Lower leg skin (tissue), 4 donors: ENCODE data around the gene ATG16L2. TPM values are rescaled to one million over a fixed set of nuclear protein-coding genes. Genes with fewer than 3 reads are reported as not detected.
A peak's percentile ranks its signal among the peaks of the same experiment; 100 is the strongest.

Experiments
- DNase-seq, 2 donors: peaks; one replicate each; pipeline ENCODE4 v3.0.0-alpha.2; 2019; ENCODE audit warnings: low spot score in 2 of 2
- H3K4me3 ChIP-seq: fragments of 200-600 bp; sonication (generic); 2 replicates; pipeline ENCODE4 v1.5.1; 2017; ENCODE audit warnings: mild to moderate bottlenecking, low read depth; ENCODE audit not compliant: poor library complexity, severe bottlenecking
- CTCF ChIP-seq, 3 donors: fragments of 450-650 bp; IDR thresholded peaks; one replicate each; pipeline ENCODE4 v1.5.1; 2016; ENCODE audit warnings: antibody characterized with exemption in 3 of 3, mild to moderate bottlenecking in 3 of 3, moderate library complexity in 2 of 3
- POLR2A ChIP-seq, 2 donors: fragments of 450-650 bp; IDR thresholded peaks; one replicate each; pipeline ENCODE4 v1.6.1; 2016 to 2017; ENCODE audit warnings: antibody characterized with exemption in 2 of 2, mild to moderate bottlenecking in 1 of 2, moderate library complexity in 1 of 2
- WGBS, 2 donors: methylation state at CpG; one replicate each; pipeline ENCODE4 v1.1.5; 2018; 5-methylcytosine and 5-hydroxymethylcytosine counted together
- intact Hi-C: fragments of 100-400 bp; cut with DNase I; formaldehyde crosslinking; loops from one replicate; pipeline ENCODE4 v1.15.0; 2023; ENCODE audit warnings: low total_unique reads
- total RNA-seq, 4 donors: library from RNA; depleted of rRNA; stranded (reverse); fragments of >200 nt; gene quantifications; one replicate each; pipeline ENCODE4 v1.1.0, GENCODE V29; 2016

ATG16L2 gene
- total RNA-seq, 4 donors from 2014 or later = 82.6 to 157 (median 92.9) TPM

GRCh38 chr11:72820439-72821139 is 6.4 kb downstream of the ATG16L2 start:
- H3K4me3 ChIP-seq = no peak overlapping the region
- TF ChIP-seq POLR2A (IDR thresholded peaks at IDR 0.05) (no peak), CTCF (IDR thresholded peaks at IDR 0.05) (no peak)
- DNase-seq = peak in 1 of 2 donors; percentile 86
- WGBS, 2 donors = 58 to 60% methylated on average over 14 to 15 of the region's 15 CpGs
- intact Hi-C loops = no loop called here

- peak in 1 of 2 donors; percentile 87 for DNase-seq
- intact Hi-C loops = no loop called here
- TF ChIP-seq POLR2A (IDR thresholded peaks at IDR 0.05) (no peak), CTCF (IDR thresholded peaks at IDR 0.05) (no peak)
- 34 to 50% methylated on average over 43 to 47 of the region's 50 CpGs for WGBS, 2 donors
- peak overlapping the region; percentile 15 for H3K4me3 ChIP-seq
Observed at GRCh38 chr11:72821221-72821919, 7.2 kb downstream of the ATG16L2 start.

- intact Hi-C loops = no loop called here
- TF ChIP-seq CTCF (IDR thresholded peaks at IDR 0.05) (no peak), POLR2A (IDR thresholded peaks at IDR 0.05) (no peak)
Observed at GRCh38 chr11:72821920-72822799, 7.9 kb downstream of the ATG16L2 start.

GRCh38 chr11:72823105-72823804 is 9.0 kb downstream of the ATG16L2 start:
- TF ChIP-seq POLR2A (IDR thresholded peaks at IDR 0.05) (no peak), CTCF (IDR thresholded peaks at IDR 0.05) (no peak)
- intact Hi-C loops = no loop called here
- H3K4me3 ChIP-seq = no peak overlapping the region
- DNase-seq = no peak
- WGBS, 2 donors = 85 to 89% methylated on average over 9 of the region's 9 CpGs

More at GRCh38 chr11:72821920-72822799, 7.9 kb downstream of the ATG16L2 start:
- WGBS, 2 donors = 39 to 53% methylated on average over 10 to 64 of the region's 82 CpGs
- peak overlapping the region; percentile 15 for H3K4me3 ChIP-seq
- DNase-seq = peak; percentile 64 to 96

GRCh38 chr11:72824020-72824419 is 9.8 kb downstream of the ATG16L2 start:
- intact Hi-C loops = no loop called here
- 64 to 86% methylated on average over 6 to 7 of the region's 7 CpGs for WGBS, 2 donors
- TF ChIP-seq CTCF (IDR thresholded peaks at IDR 0.05) (no peak), POLR2A (IDR thresholded peaks at IDR 0.05) (no peak)

More at GRCh38 chr11:72824020-72824419, 9.8 kb downstream of the ATG16L2 start:
- H3K4me3 ChIP-seq = no peak overlapping the region
- DNase-seq = no peak
